D721Med (cell line): Measurements from ENCODE around the gene CHCHD4.

Experiments
- DNase-seq: peaks from one replicate; pipeline ENCODE4 v3.0.0; 2011; ENCODE audit warnings: low spot score; ENCODE audit not compliant: insufficient read length
- FAIRE-seq: peaks from 2 replicates; lab custom pipeline; 2011; peaks lifted over from hg19 to GRCh38; lab: Jason Lieb, UNC
- CTCF ChIP-seq: IDR thresholded peaks from 2 replicates; pipeline ENCODE4 v1.5.1; 2012; ENCODE audit warnings: mild to moderate bottlenecking, control low read depth; ENCODE audit not compliant: insufficient read depth; ENCODE audit errors: missing control alignments

CHCHD4 gene

GRCh38 chr3:14130230-14130629 lies 5.6 kb upstream of the CHCHD4 start:
- FAIRE-seq = no peak
- no peak for TF ChIP-seq CTCF
- no peak for DNase-seq

GRCh38 chr3:14129296-14129695 lies 4.6 kb upstream of the CHCHD4 start:
- FAIRE-seq = no peak
- TF ChIP-seq CTCF = no peak
- no peak for DNase-seq

GRCh38 chr3:14128724-14129123 lies 4.1 kb upstream of the CHCHD4 start:
- FAIRE-seq (no peak), DNase-seq (no peak)
- TF ChIP-seq CTCF = no peak

- no peak for TF ChIP-seq CTCF
- DNase-seq = no peak
- FAIRE-seq = no peak
These were observed 3.0 kb upstream of the CHCHD4 start for GRCh38 chr3:14127516-14128161.

- TF ChIP-seq CTCF = no peak
- no peak for FAIRE-seq
- no peak for DNase-seq
These were observed 2.3 kb upstream of the CHCHD4 start for GRCh38 chr3:14126887-14127505.

- DNase-seq (no peak), FAIRE-seq (no peak)
- no peak for TF ChIP-seq CTCF
These were observed 1.6 kb upstream of the CHCHD4 start for GRCh38 chr3:14126017-14126886.
